Activated CD4-positive, alpha-beta memory T cell treated with anti-CD3 and anti-CD28 coated beads, Interleukin-2, amount 10 ng/mL, durations not matched to agents 7 days and 5 days (primary cell): Measurements from ENCODE around the gene SPRY2. TPM values are rescaled to one million over a fixed set of nuclear protein-coding genes. Genes with fewer than 3 reads are reported as not detected.

Source experiments
- CTCF ChIA-PET: fragments of 350-600 bp; sonication (Branson Sonifier 250); formaldehyde crosslinking; loops from one replicate; lab custom pipeline; 2021; ENCODE audit warnings: antibody characterized with exemption, inconsistent platforms; lab: Charles Lee
- POLR2A ChIA-PET: fragments of 350-600 bp; sonication (Branson Sonifier 250); formaldehyde crosslinking; loops from one replicate; lab custom pipeline; 2021; ENCODE audit warnings: antibody characterized with exemption; lab: Charles Lee
- DNase-seq: peaks from one replicate; pipeline ENCODE4 v3.0.0-alpha.2; 2020
- H3K27ac Mint-ChIP-seq: one replicate; pipeline ENCODE4 v1.8.0; 2021; ENCODE audit warnings: mild to moderate bottlenecking, mixed read lengths
- H3K27me3 Mint-ChIP-seq: one replicate; pipeline ENCODE4 v1.8.0; 2021; ENCODE audit warnings: mixed read lengths
- H3K36me3 Mint-ChIP-seq: one replicate; pipeline ENCODE4 v1.8.0; 2021; ENCODE audit warnings: low read depth, mixed read lengths
- H3K4me1 Mint-ChIP-seq: one replicate; pipeline ENCODE4 v1.8.0; 2021; ENCODE audit warnings: mixed read lengths
- H3K4me3 Mint-ChIP-seq: one replicate; pipeline ENCODE4 v1.8.0; 2021; ENCODE audit warnings: mild to moderate bottlenecking, mixed read lengths
- H3K9me3 Mint-ChIP-seq: one replicate; pipeline ENCODE4 v1.8.0; 2021; ENCODE audit warnings: mixed read lengths
- total RNA-seq, 2 experiments: library from RNA; stranded (reverse); gene quantifications; one replicate each; pipeline ENCODE4 v1.2.3, GENCODE V29; 2021

Gene SPRY2, protein sequence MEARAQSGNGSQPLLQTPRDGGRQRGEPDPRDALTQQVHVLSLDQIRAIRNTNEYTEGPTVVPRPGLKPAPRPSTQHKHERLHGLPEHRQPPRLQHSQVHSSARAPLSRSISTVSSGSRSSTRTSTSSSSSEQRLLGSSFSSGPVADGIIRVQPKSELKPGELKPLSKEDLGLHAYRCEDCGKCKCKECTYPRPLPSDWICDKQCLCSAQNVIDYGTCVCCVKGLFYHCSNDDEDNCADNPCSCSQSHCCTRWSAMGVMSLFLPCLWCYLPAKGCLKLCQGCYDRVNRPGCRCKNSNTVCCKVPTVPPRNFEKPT
- total RNA-seq, result not detected

GRCh38 chr13:80341101-80341755 lies at the start of gene SPRY2:
Gene SPRY2, minus strand, starts transcription at chr13:80341126. Its CDS starts 3,421 bp downstream, at chr13:80337705.
- Mint-ChIP-seq H3K9me3 (no peaks in the 10 kb centered on the region), H3K36me3 (peaks cover 3% of the 10 kb centered on the region), H3K27ac (no peak within 1 kb of the TSS), H3K4me3 (peak within 1 kb of the TSS; percentile 61), H3K4me1 (peaks cover 14% of the 10 kb centered on the region), H3K27me3 (peaks cover 35% of the 10 kb centered on the region)
- peak; percentile 29 for DNase-seq
- ChIA-PET CTCF (no interaction called here), POLR2A (no interaction called here)

DNA sequence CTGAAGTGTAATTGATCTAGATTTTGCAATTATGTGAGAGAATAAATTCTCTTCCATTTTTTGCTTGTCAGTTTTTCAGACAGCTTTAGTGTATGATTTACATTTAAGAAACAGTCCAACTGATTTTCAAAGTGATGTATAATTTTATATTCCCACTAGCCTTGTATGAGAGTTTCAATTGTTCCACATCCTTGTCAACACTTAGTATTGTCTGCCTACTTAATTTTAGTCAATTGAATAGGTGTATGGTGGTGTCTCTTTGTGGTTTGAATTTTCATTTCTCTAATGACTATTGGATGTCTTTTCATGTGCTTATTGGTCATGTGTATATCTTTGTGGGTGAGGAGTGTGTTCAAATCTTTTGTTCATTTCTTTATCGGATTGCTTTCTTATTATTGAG lies 49.4 kb upstream of the SPRY2 start:
- no peak overlapping the region for H3K4me3 Mint-ChIP-seq
- peaks cover 5% of the 10 kb centered on the region for H3K4me1 Mint-ChIP-seq
- H3K36me3 Mint-ChIP-seq, result no peaks in the 10 kb centered on the region
- ChIA-PET POLR2A (no interaction called here), CTCF (no interaction called here)
- H3K27ac Mint-ChIP-seq, result no peak overlapping the region
- no peak for DNase-seq
- H3K27me3 Mint-ChIP-seq, result peaks cover 1% of the 10 kb centered on the region
- H3K9me3 Mint-ChIP-seq, result peaks cover 2% of the 10 kb centered on the region

GRCh38 chr13:80389073-80390038 lies 48.4 kb upstream of the SPRY2 start:
- peaks cover 2% of the 10 kb centered on the region for H3K9me3 Mint-ChIP-seq
- H3K36me3 Mint-ChIP-seq, result no peaks in the 10 kb centered on the region
- H3K27me3 Mint-ChIP-seq, result peaks cover 1% of the 10 kb centered on the region
- CTCF ChIA-PET, result no interaction called here
- no peak overlapping the region for H3K4me3 Mint-ChIP-seq
- peaks cover 5% of the 10 kb centered on the region for H3K4me1 Mint-ChIP-seq
- DNase-seq, result no peak
- POLR2A ChIA-PET, result no interaction called here
- H3K27ac Mint-ChIP-seq, result no peak overlapping the region

DNA sequence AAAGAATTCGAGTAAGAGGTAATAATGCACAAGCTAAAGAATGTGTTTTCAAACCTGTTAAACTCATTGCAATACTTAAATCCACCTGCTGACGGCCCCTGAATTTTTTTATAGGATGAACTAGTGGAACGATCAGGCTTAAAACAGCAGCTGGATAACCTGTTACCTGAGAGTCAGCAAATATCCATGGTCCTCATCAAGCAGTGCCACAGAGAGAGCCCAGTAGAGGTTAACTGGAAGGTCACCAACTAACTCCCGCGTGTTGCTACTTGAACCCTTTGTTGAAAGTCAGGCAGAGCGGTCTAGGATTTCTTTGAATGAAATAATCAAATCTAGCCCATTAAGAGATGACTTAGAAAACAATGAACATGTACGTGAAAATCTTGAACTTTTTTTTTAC lies 47.6 kb upstream of the SPRY2 start:
- peaks cover 5% of the 10 kb centered on the region for H3K4me1 Mint-ChIP-seq
- H3K36me3 Mint-ChIP-seq, result no peaks in the 10 kb centered on the region
- CTCF ChIA-PET, result no interaction called here
- no peak overlapping the region for H3K4me3 Mint-ChIP-seq
- H3K27me3 Mint-ChIP-seq, result no peaks in the 10 kb centered on the region
- no peak for DNase-seq
- no peak overlapping the region for H3K27ac Mint-ChIP-seq
- POLR2A ChIA-PET, result no interaction called here
- H3K9me3 Mint-ChIP-seq, result peaks cover 2% of the 10 kb centered on the region

- DNase-seq, result no peak
- Mint-ChIP-seq H3K4me3 (no peak overlapping the region), H3K27me3 (no peaks in the 10 kb centered on the region), H3K36me3 (no peaks in the 10 kb centered on the region), H3K4me1 (peaks cover 5% of the 10 kb centered on the region), H3K9me3 (peaks cover 2% of the 10 kb centered on the region), H3K27ac (no peak overlapping the region)
- CTCF ChIA-PET, result no interaction called here
- POLR2A ChIA-PET, result no interaction called here
Observed at GRCh38 chr13:80386592-80386991, 45.7 kb upstream of the SPRY2 start.

- DNase-seq, result no peak
- peaks cover 5% of the 10 kb centered on the region for H3K4me1 Mint-ChIP-seq
- H3K36me3 Mint-ChIP-seq, result no peaks in the 10 kb centered on the region
- H3K27ac Mint-ChIP-seq, result no peak overlapping the region
- CTCF ChIA-PET, result no interaction called here
- no peaks in the 10 kb centered on the region for H3K27me3 Mint-ChIP-seq
- H3K4me3 Mint-ChIP-seq, result no peak overlapping the region
- POLR2A ChIA-PET, result no interaction called here
- H3K9me3 Mint-ChIP-seq, result peaks cover 2% of the 10 kb centered on the region
Observed at GRCh38 chr13:80386002-80386401, 45.1 kb upstream of the SPRY2 start.

- no peak for DNase-seq
- CTCF ChIA-PET, result no interaction called here
- H3K9me3 Mint-ChIP-seq, result no peaks in the 10 kb centered on the region
- no peak overlapping the region for H3K27ac Mint-ChIP-seq
- no peak overlapping the region for H3K4me3 Mint-ChIP-seq
- H3K27me3 Mint-ChIP-seq, result no peaks in the 10 kb centered on the region
- H3K36me3 Mint-ChIP-seq, result no peaks in the 10 kb centered on the region
- POLR2A ChIA-PET, result no interaction called here
- peaks cover 5% of the 10 kb centered on the region for H3K4me1 Mint-ChIP-seq
Observed at GRCh38 chr13:80382576-80382975, 41.6 kb upstream of the SPRY2 start.

DNA sequence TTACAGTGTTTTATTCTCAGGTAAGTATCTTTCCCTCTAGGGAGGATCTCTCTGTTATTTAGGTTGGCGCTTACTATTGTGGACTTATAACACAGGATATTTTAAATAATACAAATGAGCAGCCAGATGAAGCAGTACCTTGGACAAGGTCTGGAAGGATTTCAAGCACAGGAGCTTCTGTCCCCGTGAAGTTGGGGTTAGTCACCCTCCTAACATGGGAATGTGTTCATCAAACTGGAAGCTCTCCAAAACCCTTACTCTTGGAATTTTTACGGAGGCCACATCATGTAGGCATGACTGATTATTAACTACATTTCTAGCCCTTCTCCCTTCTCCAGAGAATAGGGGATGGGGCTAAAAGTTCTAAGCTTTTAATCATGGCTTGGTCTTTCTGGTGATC lies 38.3 kb upstream of the SPRY2 start:
- DNase-seq, result no peak
- no peaks in the 10 kb centered on the region for H3K9me3 Mint-ChIP-seq
- no peaks in the 10 kb centered on the region for H3K36me3 Mint-ChIP-seq
- CTCF ChIA-PET, result no interaction called here
- no peak overlapping the region for H3K4me3 Mint-ChIP-seq
- no peaks in the 10 kb centered on the region for H3K27me3 Mint-ChIP-seq
- no peak overlapping the region for H3K27ac Mint-ChIP-seq
- POLR2A ChIA-PET, result no interaction called here
- H3K4me1 Mint-ChIP-seq, result no peaks in the 10 kb centered on the region

- Mint-ChIP-seq H3K4me1 (no peaks in the 10 kb centered on the region), H3K4me3 (no peak overlapping the region), H3K9me3 (no peaks in the 10 kb centered on the region), H3K27me3 (no peaks in the 10 kb centered on the region), H3K36me3 (no peaks in the 10 kb centered on the region), H3K27ac (no peak overlapping the region)
- POLR2A ChIA-PET, result no interaction called here
- CTCF ChIA-PET, result interaction anchor here (1.4 kb wide), 1 partner anchor 33 kb away, joined by 4 read pairs; no protein-coding TSS in a partner anchor
- no peak for DNase-seq
Observed at GRCh38 chr13:80376554-80376953, 35.6 kb upstream of the SPRY2 start.

DNA sequence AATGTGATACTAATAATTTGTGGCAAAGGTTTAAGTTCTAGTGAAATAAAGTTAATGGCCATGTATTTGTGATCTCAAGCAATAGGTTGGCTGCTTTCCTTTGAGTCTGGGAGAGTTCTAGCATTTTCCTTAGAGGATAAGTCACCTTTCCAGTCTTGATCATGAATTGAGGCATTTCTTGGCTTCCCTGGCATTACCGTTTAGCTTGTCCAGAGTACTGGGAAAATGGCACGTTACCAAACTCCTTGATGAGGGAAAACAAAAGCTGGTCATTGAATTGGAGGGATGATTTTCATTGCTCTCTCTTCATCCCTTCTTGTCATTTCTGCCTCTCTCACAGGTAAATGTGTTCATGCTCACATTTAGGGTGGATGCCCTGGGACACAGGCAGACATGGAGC lies 34.0 kb upstream of the SPRY2 start:
- Mint-ChIP-seq H3K4me3 (no peak overlapping the region), H3K27ac (no peak overlapping the region), H3K36me3 (no peaks in the 10 kb centered on the region), H3K27me3 (no peaks in the 10 kb centered on the region), H3K9me3 (no peaks in the 10 kb centered on the region), H3K4me1 (no peaks in the 10 kb centered on the region)
- CTCF ChIA-PET, result no interaction called here
- DNase-seq, result no peak
- POLR2A ChIA-PET, result no interaction called here

- POLR2A ChIA-PET, result no interaction called here
- CTCF ChIA-PET, result no interaction called here
Observed at GRCh38 chr13:80374444-80374843, 33.5 kb upstream of the SPRY2 start.

DNA sequence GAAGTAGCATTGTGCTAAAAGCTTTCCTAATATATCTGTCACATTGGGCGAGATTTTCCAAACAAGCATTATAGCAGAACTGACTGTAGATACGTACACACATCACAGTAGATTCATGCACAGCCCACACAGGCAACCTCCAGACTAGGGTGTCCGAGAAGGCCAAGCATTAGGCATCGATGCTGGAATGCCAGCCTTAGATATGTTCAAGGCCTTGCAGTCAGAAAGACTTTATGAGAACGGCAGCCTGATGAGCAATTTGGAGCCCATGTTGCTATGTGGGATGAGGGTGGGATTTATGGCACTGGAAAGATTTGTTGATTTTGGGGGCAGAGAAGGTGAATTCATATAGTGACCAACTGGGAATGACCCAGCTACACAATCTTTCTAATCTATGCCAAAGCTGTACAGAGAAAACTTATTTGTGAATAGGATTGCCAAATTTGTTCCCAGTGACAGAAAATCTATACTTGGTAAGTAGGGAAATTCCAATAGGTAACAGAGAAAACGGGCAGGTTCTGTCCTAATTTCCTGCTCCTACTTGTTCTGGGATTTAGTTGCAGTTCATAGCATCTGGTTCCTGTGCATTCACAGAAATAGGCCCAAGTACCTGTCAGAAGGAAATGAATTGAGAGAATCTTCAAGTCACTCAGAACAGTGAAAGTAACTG lies 31.0 kb upstream of the SPRY2 start:
- no peak overlapping the region for H3K4me3 Mint-ChIP-seq
- CTCF ChIA-PET, result no interaction called here
- H3K27me3 Mint-ChIP-seq, result no peaks in the 10 kb centered on the region
- H3K9me3 Mint-ChIP-seq, result no peaks in the 10 kb centered on the region
- no peaks in the 10 kb centered on the region for H3K4me1 Mint-ChIP-seq
- no peak overlapping the region for H3K27ac Mint-ChIP-seq
- DNase-seq, result no peak
- no peaks in the 10 kb centered on the region for H3K36me3 Mint-ChIP-seq
- POLR2A ChIA-PET, result no interaction called here

More at GRCh38 chr13:80374444-80374843, 33.5 kb upstream of the SPRY2 start:
- Mint-ChIP-seq H3K4me3 (no peak overlapping the region), H3K9me3 (no peaks in the 10 kb centered on the region), H3K27ac (no peak overlapping the region), H3K36me3 (no peaks in the 10 kb centered on the region), H3K4me1 (no peaks in the 10 kb centered on the region), H3K27me3 (no peaks in the 10 kb centered on the region)
- DNase-seq, result no peak

- no peaks in the 10 kb centered on the region for H3K9me3 Mint-ChIP-seq
- no peaks in the 10 kb centered on the region for H3K36me3 Mint-ChIP-seq
- ChIA-PET POLR2A (no interaction called here), CTCF (no interaction called here)
- no peaks in the 10 kb centered on the region for H3K4me1 Mint-ChIP-seq
- no peaks in the 10 kb centered on the region for H3K27me3 Mint-ChIP-seq
- no peak for DNase-seq
- no peak overlapping the region for H3K27ac Mint-ChIP-seq
- no peak overlapping the region for H3K4me3 Mint-ChIP-seq
Observed at GRCh38 chr13:80367473-80367872, 26.5 kb upstream of the SPRY2 start.
